Measurements from ENCODE around the gene RAB40C.

- TF ChIP-seq, protein P1, sequence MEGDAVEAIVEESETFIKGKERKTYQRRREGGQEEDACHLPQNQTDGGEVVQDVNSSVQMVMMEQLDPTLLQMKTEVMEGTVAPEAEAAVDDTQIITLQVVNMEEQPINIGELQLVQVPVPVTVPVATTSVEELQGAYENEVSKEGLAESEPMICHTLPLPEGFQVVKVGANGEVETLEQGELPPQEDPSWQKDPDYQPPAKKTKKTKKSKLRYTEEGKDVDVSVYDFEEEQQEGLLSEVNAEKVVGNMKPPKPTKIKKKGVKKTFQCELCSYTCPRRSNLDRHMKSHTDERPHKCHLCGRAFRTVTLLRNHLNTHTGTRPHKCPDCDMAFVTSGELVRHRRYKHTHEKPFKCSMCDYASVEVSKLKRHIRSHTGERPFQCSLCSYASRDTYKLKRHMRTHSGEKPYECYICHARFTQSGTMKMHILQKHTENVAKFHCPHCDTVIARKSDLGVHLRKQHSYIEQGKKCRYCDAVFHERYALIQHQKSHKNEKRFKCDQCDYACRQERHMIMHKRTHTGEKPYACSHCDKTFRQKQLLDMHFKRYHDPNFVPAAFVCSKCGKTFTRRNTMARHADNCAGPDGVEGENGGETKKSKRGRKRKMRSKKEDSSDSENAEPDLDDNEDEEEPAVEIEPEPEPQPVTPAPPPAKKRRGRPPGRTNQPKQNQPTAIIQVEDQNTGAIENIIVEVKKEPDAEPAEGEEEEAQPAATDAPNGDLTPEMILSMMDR (IDR thresholded peaks at IDR 0.05; ENCODE audit: poor library complexity), result no peak
- TF ChIP-seq EZH2 (IDR thresholded peaks at IDR 0.05; ENCODE audit: borderline replicate concordance), result no peak
Measured at GRCh38 chr16:660132-660458, 70.2 kb downstream of the RAB40C start.

Measured in hepatocyte (in vitro differentiated cells).